GM19467 (cell line): ENCODE results near the gene PIGU.
"Not testable (repeated sequence)": the region's sequence is repeated elsewhere in the genome, so short reads cannot be mapped to it uniquely, and the experiment has no call there.

Experiments
- ATAC-seq: cut with Tn5 transposase; IDR thresholded peaks from one replicate; pipeline ENCODE4 v1.9.1; 2021; ENCODE audit warnings: mild to moderate bottlenecking, moderate library complexity; ENCODE audit not compliant: unreplicated experiment

The PIGU gene

DNA sequence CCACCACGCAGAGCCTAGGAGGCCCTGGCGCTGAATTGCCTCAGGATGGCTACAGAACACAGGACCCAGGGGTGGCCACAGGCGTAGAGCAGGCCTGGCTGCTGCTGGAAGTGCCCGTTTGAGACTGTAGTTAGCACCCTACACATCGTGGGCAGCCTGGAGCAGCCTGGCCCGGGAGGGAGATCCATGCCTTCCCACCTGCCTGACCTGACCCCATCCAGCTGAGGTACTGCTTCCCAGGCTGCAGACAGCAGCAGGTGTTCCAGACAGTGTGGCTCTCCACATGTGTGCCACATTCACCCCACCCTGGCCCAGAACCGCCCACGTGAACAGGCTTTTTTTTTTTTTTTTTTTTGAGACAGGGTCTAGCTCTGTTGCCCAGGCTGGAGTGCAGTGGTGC lies 139.2 kb downstream of the PIGU start:
- no peak for ATAC-seq

DNA sequence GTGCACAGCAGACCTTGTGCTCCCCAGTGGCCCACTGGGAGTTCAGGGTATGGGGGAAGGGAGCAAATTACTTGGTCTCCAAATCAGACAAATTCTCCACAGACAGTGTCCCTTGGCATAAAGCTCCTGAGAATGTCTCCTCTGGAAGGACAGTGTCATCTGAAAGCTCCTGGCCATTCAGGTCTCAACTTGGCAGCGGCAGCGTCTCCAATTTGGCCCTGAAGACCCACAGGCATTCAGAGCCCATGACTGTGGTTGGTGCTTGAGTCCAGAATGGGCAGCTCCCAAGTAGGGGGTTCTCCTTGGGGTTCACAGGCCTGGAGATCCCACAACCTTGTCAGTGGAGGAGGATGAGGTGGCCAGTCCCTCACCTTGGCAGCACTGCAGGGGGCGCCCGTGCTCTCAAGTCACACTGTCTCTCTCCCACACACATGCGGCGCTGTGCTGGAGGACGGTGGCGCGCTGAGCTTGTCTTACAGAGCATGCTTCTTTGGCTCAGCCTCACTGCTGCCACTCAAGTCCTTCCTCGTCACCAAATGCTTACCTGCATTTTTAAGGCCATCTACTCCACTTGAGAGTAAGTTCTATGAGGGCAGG lies 140.0 kb downstream of the PIGU start:
- no peak for ATAC-seq

DNA sequence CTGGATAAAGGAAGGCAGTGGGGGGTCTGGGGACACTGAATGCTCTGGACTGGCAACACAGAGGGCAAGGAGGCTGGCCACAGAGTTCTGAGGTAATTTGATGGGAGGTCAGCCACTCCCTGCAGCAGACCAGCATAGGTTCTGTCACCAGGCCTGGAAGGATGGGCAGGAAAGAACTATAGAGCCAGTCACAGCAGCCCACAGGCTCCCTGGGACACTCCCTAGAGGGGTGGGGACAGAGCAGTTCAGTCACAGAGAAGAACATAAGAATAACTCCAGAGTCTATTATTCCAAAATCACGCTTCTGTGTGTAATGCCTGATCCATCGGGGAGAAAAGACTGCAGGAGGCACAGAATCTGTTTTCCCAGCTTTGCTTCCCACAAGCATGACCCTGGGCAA lies 141.0 kb downstream of the PIGU start:
- no peak for ATAC-seq

DNA sequence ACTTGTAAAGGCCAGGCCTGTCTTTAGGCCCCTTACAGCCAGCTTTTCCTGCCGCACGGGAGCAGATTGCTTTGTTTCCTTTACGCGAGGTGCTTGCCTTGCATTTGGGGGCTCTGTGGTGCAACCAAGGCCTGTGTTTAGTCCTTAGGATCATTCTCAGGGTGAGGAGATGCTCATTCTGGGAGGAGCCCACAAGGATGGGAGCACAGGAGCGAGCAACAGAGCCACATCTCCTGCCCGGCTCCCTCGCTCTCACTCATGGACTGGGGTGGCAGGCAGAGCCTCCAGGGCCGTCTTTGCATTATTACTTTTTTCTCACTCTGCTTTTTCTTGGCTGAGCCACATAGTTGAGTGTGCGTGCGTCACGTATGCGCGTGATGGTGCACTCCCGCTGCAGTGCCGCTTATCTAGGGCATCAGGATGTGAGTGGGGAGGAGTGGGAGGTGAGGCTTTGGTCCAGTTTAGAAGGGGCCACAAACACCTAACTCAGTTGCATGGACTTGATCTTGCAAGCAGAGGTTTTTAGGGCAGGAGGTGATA lies 141.5 kb downstream of the PIGU start:
- ATAC-seq: no peak

DNA sequence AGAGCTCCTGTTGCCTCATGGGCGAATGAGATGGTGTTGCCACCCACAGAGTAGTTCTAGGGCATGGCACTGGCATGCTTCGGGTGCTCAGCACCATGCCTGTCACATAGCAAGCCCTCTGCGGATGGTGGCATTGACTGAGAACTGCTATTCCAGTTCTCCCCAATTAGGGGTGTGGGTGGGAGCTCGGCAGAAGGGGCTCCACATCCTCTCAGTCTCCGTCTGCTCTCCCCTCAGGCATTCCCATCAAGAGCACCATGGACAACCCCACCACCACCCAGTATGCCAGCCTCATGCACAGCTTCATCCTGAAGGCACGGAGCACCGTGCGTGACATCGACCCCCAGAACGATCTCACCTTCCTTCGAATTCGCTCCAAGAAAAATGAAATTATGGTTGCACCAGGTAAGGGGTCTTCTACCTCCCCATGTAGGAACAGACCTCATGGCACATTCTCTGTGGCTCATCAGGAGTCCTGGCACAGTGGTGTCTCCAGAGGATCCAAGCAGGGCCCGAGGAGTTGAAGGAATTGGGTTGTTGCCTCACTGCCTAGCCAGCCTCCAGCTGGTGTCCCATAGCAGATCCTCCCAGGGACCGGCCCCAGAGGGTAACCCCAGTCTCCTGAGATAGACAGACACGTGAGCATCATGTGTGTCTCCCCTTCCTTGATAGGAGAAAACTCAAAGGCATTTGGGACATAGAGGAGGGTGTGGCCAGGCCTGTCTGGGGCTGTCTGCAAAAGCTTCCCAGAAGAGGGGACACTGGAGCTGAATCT lies 142.3 kb downstream of the PIGU start:
- no peak for ATAC-seq

DNA sequence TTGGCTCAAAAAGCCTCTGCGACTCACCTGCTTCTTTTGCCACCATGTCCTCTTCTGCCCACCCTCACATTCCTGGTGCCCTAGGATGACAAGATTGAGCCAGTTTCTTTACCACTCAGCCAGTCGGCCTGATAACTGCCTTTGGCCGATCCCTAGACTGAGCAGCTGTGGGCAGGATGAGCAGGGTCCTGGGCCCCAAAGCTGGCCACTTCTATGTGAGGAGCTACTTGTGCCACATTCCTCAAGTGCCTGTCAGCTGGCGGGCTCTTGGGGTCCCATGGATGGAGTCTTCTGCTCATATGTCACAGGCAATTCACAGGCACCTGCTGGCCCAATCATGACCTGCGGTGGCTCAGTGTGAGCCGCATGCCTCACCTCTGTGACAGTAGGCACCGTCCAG lies 144.1 kb downstream of the PIGU start:
- ATAC-seq: no peak

DNA sequence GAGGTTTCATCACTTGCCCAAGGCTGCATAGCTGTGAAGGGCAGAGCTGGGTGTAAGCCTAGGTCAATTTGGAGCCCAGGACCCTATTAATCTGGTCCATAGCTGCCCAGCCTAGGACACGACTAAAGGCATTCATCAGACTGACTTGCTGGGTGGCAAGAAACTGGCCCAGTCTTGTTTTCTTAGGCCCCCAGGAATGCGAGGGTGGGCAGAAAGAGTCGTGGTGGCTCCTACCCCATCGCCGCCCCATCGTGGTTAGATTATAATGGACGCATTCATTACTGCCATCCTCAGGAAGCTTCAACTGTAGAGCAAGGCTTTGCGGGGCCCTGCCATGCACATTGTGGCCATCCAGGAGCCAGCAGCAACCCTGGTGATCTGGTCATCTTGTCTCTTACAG lies 144.6 kb downstream of the PIGU start:
- no peak for ATAC-seq

DNA sequence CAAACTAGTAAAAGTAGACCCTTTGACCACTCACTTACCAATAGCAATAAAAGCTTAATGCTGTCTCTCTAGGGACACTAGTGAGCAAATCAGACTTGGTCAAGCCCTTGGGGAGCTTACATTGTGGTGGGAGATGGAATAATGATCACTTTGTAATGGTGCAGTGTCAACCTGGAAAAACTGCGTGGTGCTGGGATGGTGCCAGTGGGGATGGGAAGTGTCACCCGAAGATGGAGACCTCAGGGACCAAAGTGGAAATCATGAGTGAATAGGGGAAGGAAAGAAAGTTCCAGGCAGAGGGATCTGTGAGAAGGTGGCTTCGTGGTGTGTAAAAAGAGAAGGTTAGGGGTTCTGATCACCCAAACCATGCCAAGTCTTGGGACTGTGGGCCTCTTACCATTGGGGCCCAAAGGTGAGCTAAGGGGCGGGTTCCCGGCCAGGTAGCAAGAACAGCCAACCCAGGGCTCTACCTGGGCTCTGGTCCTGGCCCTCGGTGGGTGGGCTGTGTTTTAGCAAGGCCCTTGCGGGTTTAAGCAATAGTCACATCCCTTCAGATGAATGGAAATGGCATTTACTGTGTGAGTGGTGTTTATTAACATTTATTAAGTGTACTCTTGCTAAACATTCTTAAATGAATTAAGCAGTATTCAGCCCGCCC lies 145.2 kb downstream of the PIGU start:
- ATAC-seq: no peak

DNA sequence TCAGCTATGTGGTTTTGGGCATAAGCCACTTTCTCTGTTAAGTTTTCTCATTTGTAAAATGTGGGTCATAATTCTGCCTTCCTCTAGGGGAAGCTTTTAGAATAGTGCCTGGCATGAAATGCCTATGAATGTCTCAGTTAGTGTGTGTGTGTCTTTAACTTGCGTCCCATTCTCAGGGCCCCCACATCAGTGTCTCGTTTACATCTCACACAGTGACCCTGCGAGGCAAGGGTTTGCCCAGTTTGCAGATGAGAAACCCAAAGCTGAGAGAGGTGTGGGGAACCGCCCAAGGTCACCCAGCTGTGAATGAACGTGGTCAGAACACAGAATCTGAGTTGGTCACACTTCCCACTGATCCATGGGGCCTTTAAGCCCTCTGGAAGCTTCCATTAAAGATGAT lies 146.6 kb downstream of the PIGU start:
- ATAC-seq: no peak

DNA sequence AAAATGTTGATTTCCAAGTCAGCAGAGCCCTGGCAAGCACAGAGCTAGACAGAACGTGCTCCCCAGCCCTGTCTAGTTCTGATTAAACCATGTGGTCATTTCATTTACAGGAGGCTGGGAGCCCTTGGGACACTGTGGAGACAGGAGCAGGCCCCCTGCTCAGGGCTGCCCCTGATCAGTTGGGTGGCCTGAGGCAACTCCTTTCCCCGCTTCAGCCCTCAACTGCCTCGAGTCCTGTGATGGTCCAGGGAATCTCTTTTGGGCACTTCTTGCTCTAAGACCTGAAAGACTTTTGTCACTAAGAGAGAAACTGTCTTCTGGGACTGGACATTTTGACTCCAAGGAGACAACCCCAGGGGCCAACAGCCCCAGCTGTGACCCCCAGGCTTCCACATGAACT lies 147.2 kb downstream of the PIGU start:
- no peak for ATAC-seq

DNA sequence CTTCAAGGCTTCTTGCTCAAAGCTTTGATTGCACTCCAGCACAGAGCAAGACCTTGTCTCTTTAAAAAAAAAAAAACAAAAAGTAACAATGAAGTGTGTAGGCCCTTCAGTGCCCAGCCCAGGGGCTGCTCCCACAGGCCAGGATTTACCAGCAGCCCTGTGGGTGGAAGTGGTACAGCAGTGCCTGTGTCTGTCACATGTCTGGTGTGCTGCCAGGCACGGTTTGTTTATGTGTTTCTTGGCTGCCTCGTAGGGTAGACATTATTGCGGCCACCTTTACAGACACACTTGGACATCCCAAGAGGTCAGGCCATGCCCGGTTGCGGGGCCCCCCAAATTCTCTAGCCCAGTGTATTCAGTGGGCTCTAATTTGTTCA lies 148.0 kb downstream of the PIGU start:
- ATAC-seq: no peak

DNA sequence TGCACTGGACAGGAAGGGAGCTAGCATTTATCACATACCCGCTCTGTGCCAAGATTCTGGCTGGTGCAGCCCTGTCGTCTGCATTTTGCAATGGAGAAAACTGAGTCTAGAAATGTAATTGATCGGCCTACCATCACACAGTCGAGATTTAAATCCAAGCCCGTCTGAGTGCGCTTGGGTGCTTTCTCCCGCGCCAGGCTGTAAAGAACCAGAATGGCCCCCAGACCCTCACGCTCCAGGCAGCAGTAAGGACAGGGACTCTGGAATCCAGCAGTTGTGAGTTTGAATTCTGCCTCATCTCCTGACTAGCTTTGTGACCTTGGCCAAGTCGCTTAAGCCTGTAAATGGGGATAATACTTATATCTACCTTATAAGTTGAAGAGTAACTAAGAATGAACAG lies 149.9 kb downstream of the PIGU start:
- ATAC-seq: no peak

DNA sequence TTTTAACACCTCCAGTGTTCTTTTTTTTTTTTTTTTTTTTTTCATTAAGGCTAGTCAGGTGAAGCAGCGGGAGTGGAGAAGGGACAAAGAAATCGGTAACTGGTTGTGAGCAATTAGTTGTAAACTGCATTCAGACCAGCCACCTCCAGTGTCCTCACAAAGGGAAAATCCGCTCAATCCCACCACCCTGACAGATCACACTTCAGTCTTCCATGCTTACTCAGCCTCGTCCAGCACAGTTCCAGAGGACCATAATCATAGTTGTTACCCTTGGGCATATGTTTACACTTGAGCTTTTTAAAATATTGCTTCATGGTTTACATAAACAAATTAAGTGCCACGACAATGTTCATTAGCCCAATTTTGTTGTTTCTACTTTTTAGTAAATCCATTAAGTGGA lies 150.4 kb downstream of the PIGU start:
- no peak for ATAC-seq

DNA sequence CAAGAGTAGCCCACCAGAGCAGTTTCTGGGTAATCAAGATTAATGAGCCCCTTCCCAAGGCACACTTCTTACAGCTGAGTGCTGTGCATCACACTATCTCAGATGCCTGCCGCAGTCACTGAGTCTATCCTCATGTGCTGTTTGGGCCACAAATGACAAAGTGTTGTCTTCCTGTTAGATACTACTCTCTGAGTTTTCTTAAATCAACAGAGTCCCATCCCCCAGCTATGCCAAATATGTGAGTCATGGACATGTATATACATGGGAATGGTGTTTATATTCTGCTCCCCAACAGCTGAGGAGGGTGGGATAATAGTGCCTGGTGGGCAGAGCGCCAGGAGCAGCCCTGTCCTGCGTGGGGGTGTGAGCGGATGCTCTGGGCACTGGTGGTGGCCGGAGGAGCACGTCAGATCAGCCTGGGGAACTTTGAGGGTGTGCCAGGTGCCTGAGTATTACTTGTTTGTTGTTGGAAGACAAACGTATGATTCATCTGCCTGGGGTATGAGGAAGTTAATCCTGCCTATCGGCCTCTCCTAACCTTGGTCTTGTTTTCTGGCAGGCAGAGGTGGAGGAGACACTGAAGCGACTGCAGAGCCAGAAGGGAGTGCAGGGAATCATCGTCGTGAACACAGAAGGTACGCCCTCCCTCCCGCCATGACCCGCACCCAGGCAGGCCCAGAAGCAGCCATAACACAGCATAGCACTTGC lies 151.0 kb downstream of the PIGU start:
- no peak for ATAC-seq

DNA sequence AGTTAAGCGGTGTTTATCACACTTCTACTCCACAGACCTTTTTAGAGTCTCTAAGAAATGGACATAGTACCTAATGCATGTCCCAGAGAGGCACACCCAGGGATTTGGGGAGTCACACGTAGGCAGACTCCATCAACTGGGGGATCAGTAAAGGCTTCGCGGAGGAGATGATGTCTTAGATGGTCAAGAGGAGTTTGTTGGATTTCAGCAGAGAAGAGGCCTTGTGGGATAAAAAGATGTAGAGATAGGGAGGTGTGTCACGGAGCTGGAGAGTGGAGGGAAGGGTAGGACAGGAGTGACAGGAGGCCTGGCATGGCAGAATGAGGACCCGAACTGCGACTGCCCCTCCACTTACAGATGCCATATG lies 151.6 kb downstream of the PIGU start:
- no peak for ATAC-seq

DNA sequence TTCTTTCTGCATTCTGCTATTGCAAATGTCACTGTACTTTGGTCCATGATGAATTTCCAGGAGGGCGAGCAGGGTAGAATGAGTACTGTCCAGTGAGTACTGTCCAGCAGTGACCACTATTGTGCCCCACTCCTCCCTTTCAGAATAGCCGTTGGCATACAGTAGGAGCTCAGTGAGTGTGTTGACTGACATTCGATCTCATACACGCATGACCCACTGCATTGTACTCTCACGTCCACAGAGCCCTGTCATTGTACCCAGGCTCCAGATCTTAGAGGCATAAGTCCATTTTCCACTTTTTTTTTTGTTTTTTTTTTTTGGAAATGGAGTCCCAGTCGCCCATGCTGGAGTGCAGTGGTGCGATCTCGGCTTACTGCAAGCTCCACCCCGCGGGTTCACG lies 152.5 kb downstream of the PIGU start:
- ATAC-seq: no peak

DNA sequence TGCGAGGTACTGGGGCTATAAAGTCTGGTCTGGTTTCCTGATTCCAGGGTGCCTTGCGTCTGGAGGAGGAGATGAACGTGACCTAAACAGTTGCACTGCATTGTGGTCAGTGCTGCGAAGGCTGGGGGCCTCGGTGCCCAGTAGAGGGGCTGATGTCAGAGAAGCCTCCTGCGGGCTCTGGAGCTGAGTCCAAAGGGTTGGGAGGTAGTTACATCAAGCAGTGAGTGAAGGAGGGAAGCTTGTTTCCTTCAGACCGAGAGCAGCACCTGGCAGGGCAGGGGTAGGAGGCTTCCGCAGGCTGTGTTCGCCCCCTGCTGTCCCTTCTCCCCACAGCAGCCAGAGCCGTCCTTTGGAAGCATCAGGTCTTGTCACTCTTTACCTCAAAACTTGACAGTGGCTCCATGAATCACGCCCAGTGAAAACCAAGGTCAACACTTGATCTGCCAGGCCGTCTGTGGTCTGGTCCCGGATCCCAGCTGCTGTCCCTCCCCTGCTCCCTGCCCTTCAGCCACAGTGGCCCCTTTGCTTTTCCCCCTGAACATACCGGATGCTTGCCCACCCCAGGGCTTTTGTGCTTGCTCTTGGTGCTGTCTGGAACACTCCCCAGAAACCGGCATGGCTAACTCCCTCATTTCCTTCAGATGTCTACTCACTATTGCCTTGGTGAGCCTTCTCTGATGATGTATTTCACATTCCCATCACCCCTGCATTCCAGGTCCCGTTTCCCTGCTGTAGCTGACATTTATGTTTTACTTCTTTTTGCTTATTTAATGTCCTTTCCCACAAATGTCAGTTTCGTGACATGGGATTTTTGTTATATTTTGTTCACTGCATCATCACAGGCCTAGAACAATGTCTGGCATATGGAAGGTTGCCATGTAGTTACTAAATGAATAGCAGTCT lies 153.7 kb downstream of the PIGU start:
- no peak for ATAC-seq

DNA sequence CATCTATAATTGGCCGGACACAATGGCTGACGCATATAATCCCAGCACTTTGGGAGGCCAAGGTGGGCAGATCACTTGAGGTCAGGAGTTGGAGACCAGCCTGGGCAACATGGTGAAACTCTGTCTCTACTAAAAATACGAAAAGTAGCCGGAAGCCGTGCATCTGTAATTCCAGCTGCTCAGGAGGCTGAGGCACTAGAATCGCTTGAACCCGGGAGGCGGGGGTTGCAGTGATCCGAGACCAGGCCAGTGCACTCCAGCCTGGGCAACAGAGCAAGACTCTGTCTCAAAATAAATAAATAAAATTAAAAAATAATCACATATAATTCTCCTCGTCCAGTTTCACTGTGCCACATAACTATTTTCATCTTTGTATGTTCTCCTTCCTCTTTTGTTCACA lies 157.1 kb downstream of the PIGU start:
- not testable (repeated sequence) for ATAC-seq

DNA sequence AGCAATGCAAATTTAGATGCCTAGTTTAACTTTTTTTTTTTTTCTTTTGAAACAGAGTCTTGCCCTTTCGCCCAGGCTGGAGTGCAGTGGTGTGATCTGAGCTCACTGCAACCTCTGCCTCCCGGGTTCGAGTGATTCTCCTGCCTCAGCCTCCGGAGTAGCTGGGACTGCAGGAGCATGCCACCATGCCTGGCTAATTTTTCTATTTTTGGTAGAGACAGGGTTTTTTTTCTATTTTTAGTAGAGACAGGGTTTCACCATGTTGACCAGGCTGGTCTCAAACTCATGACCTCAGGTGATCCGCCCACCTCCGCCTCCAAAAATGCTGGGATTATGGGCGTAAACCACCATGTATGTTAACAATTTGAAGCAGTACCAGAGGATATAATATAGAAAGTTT lies 158.0 kb downstream of the PIGU start:
- not testable (repeated sequence) for ATAC-seq

DNA sequence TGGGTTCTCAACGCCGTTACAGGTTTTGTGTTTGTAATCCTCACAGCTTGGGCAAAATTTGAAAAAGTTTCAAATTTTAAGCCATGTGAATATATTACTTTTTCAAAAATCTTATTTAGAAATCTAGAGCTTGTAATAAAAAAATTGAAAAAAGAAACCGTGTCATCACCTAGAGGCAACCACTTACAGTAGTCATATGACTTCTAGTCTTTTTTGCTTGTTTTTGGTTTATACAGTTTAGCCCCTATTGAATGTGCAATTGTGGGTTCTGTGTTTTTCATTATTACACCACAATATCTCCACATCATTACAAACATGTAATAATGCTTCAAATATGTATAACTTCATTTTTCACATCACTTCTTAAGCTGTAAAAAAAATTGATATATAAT lies 159.8 kb downstream of the PIGU start:
- no peak for ATAC-seq
